Activated T-cell treated with anti-CD3 and anti-CD28 coated beads for 48 hours (primary cell): ENCODE results near the gene UPK2.
"Not testable (repeated sequence)": the region's sequence is repeated elsewhere in the genome, so short reads cannot be mapped to it uniquely, and the experiment has no call there.

Experiments used
- DNase-seq: peaks from one replicate; pipeline ENCODE4 v3.0.0-alpha.2; 2020; ENCODE audit warnings: low read depth

UPK2 gene

GRCh38 chr11:118938491-118939403, 17.4 kb upstream of the UPK2 start:
- DNase-seq = no peak

- DNase-seq = no peak
These were observed 16.6 kb upstream of the UPK2 start for GRCh38 chr11:118939404-118939915.

- DNase-seq = peak; percentile 61
These were observed 16.0 kb upstream of the UPK2 start for GRCh38 chr11:118939953-118940598.

- DNase-seq = no peak
These were observed 9.0 kb upstream of the UPK2 start for GRCh38 chr11:118947091-118947490.

- DNase-seq = no peak
These were observed 8.1 kb upstream of the UPK2 start for GRCh38 chr11:118948000-118948399.

- DNase-seq = no peak
These were observed 2.8 kb upstream of the UPK2 start for GRCh38 chr11:118953265-118953664.

- DNase-seq = not testable (repeated sequence)
These were observed 2.1 kb upstream of the UPK2 start for GRCh38 chr11:118953976-118954375.

- DNase-seq = no peak
These were observed 860 bp downstream of the UPK2 start for GRCh38 chr11:118956847-118957469.

GRCh38 chr11:118957549-118957948, 1.5 kb downstream of the UPK2 start:
- DNase-seq = no peak

- no peak for DNase-seq
These were observed 1.9 kb downstream of the UPK2 start for GRCh38 chr11:118957968-118958367.

GRCh38 chr11:118958577-118958976, 2.5 kb downstream of the UPK2 start:
- no peak for DNase-seq

- DNase-seq = no peak
These were observed 5.1 kb downstream of the UPK2 start for GRCh38 chr11:118961189-118961588.

- DNase-seq = no peak
These were observed 5.5 kb downstream of the UPK2 start for GRCh38 chr11:118961591-118961990.

- not testable (repeated sequence) for DNase-seq
These were observed 13.4 kb downstream of the UPK2 start for GRCh38 chr11:118969508-118969907.

- DNase-seq = no peak
These were observed 15.5 kb downstream of the UPK2 start, which contains the start of gene FOXR1 for GRCh38 chr11:118971646-118972045. Gene FOXR1 (plus strand): TSS chr11:118971761. CDS start chr11:118971932, 171 bp downstream.

- DNase-seq = no peak
These were observed 17.9 kb downstream of the UPK2 start for GRCh38 chr11:118973985-118974384.

GRCh38 chr11:118975771-118976709, 19.9 kb downstream of the UPK2 start:
- DNase-seq = no peak

GRCh38 chr11:118979434-118979833, 23.3 kb downstream of the UPK2 start:
- DNase-seq = no peak

GRCh38 chr11:118980191-118980881, 24.2 kb downstream of the UPK2 start:
- DNase-seq = no peak

- not testable (repeated sequence) for DNase-seq
These were observed 28.2 kb downstream of the UPK2 start for GRCh38 chr11:118984337-118984736.

- DNase-seq = no peak
These were observed 28.7 kb downstream of the UPK2 start for GRCh38 chr11:118984825-118985224.
